Measurements from ENCODE around the gene TANC1. TPM values are rescaled to one million over a fixed set of nuclear protein-coding genes. Genes with fewer than 3 reads are reported as not detected.

TANC1 gene
- total RNA-seq, 1 donor, result 74.7 TPM

DNA sequence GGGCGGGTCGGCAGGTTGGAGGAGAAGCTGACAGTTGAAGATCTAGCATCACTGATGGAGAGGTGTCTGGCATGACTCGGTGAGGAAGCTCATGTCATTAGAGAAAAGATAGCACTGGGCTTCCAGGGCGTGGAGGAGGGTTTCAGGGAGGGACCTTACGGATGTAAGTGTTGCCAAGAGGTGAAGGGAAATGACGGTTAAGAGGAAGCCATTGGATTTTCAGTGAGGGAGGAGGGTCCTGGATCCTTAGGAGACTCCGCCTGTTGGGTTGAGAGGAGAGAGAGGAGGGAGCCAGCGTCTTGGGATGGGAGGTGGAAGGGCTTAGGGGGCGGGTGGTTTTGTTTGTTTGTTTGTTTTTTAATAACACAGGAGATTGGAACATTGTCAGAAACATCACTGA, 214.9 kb downstream of the TANC1 start:
- TF ChIP-seq CTCF (IDR thresholded peaks at IDR 0.05; ENCODE audit: insufficient read depth, low read depth, low read length), result no peak
- DNase-seq (ENCODE audit: low read depth), result no peak
- H3K4me3 ChIP-seq (ENCODE audit: low read depth, low read length), result no peak overlapping the region

DNA sequence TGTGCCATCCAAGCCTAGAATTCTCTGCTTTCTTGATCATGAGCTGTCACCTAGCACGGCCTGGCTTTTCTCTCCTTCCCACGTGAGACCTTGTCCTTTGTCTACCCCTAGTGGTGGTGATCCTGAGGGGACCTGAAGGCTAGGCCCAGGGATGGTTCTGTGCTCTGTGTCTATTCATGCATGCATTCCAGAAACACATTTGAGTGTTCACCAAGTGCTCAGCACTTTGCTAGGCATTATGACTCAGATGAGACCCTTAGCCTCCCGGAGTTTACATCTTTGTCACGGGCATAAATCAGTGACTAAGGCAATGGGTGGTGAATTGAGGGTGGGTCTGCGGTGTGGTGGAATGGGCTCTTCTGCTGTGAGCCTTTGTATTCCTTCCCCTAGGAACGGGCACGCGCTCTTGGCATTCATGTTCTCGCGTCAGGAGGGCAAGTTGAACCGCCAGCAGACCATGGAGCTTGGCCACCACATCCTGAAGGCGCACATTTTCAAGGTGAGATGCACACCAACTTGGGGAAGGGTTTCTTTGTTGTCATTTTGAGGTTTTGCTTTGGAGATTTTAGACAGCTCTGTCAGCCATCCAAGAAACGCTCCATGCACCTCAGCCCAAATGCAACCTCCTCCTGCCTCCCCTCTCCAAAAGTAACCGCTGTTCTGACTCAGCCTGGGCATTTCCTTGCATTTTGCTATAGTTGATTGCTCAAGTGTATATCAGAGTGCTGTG, 217.1 kb downstream of the TANC1 start:
- DNase-seq (ENCODE audit: low read depth), result peak; percentile 47
- TF ChIP-seq CTCF (IDR thresholded peaks at IDR 0.05; ENCODE audit: insufficient read depth, low read depth, low read length), result peak; percentile 53

DNA sequence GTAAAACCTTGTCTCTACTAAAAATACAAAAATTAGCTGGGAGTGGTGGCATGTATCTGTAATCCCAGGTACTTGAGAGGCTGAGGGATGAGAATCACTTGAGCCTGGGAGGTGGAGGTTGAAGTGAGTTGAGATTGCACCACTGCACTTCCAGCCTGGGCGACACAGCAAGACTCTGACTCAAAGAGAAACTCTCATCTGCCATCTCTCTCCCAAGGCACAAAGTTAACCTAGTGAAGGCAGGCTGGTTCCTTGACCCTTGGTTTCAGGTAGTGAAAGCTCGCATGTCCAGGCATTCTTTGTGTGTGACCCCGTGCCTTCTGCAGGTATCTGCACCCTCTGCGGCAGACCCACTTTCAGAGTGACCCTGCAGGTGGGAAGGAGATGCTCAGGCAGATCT, 218.0 kb downstream of the TANC1 start:
- no peak for TF ChIP-seq CTCF (IDR thresholded peaks at IDR 0.05; ENCODE audit: insufficient read depth, low read depth, low read length)
- no peak for DNase-seq (ENCODE audit: low read depth)
- H3K4me3 ChIP-seq (ENCODE audit: low read depth, low read length), result no peak overlapping the region

More for the DNA sequence above, 217.1 kb downstream of the TANC1 start:
- no peak overlapping the region for H3K4me3 ChIP-seq (ENCODE audit: low read depth, low read length)

GRCh38 chr2:159187106-159187505, 218.7 kb downstream of the TANC1 start:
- TF ChIP-seq CTCF (IDR thresholded peaks at IDR 0.05; ENCODE audit: insufficient read depth, low read depth, low read length), result no peak

GRCh38 chr2:159188449-159188848, 220.0 kb downstream of the TANC1 start:
- TF ChIP-seq CTCF (IDR thresholded peaks at IDR 0.05; ENCODE audit: insufficient read depth, low read depth, low read length), result no peak
- DNase-seq (ENCODE audit: low read depth), result no peak
- H3K4me3 ChIP-seq (ENCODE audit: low read depth, low read length), result no peak overlapping the region

More at GRCh38 chr2:159187106-159187505, 218.7 kb downstream of the TANC1 start:
- DNase-seq (ENCODE audit: low read depth), result no peak
- H3K4me3 ChIP-seq (ENCODE audit: low read depth, low read length), result no peak overlapping the region

GRCh38 chr2:159192371-159192918, 224.0 kb downstream of the TANC1 start:
- TF ChIP-seq CTCF (IDR thresholded peaks at IDR 0.05; ENCODE audit: insufficient read depth, low read depth, low read length), result no peak
- no peak for DNase-seq (ENCODE audit: low read depth)
- no peak overlapping the region for H3K4me3 ChIP-seq (ENCODE audit: low read depth, low read length)
